Midbrain (tissue), 1 donor: ENCODE measurements around the gene WDPCP.
"Not testable (repeated sequence)": the region's sequence is repeated elsewhere in the genome, so short reads cannot be mapped to it uniquely, and the experiment has no call there.

Source experiments
- DNase-seq: peaks from one replicate; lab custom pipeline; 2025; lab: John Stamatoyannopoulos, UW

The WDPCP gene

DNA sequence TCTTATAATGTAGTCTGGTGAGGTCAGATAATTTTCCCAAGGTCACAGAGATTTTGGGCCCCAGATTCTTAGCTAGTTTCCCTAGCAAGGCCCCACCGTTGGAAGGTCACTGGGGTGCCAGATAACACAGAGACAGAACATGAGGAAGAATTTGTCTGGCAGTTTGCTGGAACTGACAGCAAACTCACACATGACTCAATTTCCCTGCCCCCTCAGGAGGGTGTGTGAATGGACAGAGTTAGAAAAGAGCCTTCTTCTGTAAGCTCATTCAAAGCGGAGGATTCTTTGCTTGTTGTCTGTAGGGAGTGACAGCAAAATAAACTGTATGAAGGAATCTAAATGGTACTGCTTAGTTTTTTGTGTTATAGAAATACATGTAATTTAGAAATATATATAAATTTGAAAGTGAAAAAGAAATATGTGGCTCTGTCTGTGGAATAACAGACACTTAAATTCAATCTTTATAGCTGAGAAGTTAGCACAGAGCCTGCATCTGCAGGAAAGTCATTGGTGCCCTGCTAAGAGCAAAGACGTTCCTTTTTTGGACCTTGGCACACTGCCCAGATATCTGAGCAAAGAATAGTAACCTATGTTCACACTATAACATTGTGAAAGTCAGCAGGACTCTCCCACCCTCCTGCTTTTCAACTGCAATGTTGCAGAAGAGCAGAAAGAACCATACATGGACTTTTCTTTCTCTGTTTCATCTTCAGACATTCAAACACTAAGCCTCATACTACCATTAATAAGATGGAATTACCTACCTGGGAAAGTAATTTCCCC is 2.5 kb upstream of the WDPCP start:
- no peak for DNase-seq

DNA sequence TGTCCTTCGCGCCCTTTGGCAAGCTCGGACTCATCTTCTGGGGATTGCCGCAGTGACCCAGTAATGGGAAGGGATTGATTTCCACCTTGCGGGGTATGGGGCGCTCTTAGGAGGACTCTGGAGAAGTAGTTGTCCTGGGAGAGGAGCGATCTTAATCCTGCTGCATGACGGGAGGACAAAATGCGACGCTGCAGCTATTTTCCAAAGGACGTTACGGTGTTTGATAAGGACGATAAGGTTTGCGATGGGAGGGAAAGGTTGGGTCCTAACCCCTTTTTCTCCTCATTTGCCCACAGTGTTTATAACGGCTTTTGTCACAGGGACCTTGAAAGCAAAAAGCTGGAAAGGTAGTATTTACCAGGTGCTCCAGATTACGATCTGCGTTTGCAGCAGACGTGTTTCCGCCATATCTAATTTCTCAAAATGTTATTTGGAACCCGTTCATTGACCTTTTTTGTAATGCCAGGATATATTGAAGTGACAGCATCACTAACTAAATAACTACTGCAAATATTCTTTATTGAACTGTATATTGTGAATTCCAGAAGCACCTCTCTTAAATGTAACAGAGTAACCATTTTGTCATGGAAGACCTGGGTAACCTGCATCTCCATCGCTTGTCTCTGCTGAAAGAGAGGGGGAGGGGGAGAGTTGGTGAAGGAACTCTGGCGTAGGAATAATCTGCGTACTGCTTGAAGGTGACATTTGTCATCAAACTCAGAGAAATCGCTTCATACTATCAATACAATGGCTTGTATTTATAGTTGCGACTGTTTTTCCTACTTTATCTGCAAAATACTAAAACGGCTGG is 1.1 kb upstream of the WDPCP start:
- no peak for DNase-seq

DNA sequence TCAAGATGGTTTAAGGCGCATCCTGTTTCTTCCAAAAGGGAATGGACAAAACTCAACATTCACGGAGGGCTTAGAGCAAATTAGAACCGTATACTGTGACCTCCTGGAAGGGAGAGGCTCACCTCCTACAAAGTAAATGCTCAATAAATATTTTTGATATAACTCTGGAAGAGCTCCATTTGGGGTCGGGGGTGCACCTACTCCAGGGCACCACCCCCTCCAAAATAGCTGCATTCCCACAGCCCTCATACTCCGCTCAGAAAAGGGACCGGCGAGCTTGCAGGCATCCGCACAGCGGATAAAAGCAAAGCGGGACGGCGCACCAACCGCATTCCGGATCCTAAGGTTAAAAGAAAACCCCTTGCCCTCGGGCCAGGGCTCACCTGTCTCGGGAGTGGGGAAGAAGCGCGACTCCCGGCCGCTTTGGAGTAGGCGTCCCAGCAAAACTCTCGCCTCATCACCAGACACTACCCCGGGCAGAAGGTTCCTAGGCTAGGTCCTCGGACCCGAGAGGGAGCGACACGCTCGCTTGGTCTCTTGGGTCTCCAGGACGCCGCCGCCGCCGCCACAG is 378 bp downstream of the WDPCP start:
- no peak for DNase-seq

DNA sequence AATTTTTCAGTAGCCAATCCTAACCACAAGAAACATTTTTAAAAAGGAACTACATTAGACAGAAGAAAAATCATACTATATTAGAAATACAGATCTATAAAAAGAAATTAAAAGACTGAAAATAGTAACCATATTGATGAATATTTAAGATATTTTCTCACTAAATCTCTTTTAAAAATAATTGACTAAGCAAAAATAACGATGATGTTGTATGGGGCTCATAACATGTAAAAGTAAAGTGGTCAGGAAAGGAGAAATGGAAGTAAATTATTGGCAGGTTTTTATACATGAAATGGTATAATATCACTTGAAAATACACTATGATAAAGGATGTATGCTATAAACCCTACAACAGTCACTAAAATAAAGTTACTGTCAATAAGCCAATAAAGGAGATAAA is 5.4 kb downstream of the WDPCP start:
- DNase-seq: no peak

DNA sequence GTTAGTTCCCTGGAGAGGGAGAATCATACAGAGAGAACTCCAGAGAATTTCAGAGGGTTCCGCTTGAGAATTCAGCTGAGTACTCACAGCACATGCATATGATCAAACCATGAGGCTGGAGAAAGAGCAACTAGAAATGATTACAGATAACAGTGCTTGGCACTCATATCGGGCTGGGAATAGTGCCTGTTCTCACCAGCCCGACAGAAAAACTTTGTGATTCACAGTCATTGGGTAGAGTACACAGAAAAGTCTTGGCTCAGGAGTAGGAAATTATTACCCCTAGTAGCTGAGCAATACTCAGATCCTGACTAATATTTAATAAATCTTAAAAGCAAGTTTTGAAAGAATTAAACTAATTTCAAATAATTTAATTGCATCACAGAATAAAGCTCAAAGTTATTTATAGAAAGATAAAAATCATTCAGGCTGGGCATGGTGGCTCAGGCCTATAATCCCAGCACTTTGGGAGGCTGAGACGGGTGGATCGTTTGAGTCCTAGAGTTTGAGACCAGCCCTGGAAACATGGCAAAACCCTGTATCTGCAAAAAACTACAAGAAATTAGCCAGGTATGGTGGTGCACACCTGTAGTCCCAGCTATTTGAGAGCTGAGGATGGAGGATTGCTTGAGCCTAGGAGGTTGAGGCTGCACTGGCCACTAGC is 6.8 kb downstream of the WDPCP start:
- peak; percentile 28 for DNase-seq

DNA sequence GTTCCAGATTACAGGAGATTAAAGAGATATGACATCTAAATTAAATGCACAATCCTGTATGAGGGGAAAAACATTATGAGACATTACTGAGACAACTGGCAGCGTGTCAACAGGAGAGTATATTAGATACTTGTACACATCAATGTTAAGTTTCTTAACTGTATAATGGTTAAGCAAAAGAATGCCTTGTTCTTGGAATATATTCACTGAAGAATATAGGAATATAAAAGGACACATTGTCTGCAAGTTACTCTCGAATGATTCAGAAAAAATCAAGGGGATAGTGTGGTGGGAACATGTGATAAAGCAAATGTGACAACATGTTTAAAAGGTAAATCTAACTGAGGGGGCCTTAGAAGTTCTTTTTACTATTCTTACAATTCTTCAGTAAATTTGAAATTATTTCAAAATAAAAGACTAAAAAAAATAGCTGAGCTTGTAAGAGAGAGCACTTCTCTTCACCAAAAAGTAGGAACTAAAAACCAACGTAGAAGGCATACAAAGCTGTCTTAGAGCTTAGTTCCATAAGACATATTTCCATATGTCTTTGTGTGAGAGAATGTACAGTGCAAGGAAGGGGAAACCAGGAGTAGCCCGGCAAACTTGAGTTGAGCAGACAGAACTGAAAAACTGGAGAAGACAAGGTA is 7.5 kb downstream of the WDPCP start:
- no peak for DNase-seq

DNA sequence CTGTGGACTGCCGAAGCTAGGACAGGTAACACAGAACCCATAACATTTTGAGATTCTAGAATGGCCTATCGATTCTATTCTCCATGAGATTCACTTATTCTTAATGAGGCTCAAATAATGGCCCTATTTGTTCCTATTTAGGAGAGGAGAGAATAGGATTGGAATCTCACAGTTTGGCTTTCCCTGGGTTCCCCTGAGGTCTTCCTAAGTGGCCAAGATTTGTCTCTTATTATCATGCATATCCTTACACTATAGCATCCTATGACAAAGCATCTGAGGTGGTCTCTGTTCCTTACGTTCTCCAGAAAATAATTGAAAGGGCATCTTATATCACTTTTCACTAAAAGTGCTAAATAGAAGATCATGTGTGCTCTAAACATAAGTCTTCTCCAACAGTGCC is 9.5 kb downstream of the WDPCP start:
- DNase-seq: no peak

DNA sequence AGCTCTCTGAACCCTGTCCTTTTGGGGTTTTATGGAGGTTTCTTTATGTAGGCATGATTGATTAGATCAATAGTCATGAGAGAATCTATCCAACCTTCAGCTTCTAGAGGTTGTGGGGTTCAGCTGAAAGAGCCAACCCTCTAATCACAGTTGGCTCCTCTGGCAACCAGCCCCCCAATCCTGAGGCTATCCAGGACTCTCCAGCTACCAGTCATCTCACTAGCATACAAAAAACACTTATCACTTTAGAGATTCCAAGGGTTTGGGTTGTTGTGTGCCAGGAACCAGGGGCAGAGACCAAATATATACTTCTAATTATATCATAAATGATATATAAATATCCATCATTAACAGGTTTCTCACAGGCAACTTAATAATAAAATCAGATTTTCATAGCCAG is 11.7 kb downstream of the WDPCP start:
- DNase-seq: no peak

DNA sequence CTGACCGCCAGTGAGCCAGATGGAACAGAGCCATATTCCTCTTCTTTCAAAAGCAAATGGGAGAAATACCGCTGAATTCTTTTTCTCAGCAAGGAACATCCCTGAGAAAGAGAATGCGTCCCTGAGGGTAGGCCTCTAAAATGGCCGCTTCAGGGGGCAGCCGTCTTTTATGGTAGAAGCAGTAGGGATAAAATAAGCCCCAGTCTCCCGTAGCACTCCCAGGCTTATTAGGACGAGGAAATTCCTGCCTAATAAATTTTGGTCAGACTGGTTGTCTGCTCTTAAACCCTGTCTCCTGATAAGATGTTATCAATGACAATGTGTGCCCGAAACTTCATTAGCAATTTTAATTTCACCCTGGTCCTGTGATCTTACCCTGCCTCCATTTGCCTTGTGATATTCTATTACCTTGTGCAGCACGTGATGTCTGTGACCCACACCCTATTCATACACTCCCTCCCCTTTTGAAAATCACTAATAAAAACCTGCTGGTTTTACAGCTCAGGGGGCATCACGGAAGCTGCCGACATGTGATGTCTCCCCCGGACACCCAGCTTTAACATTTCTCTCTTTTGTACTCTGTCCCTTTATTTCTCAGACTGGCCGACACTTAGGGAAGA is 14.4 kb downstream of the WDPCP start:
- DNase-seq: not testable (repeated sequence)

DNA sequence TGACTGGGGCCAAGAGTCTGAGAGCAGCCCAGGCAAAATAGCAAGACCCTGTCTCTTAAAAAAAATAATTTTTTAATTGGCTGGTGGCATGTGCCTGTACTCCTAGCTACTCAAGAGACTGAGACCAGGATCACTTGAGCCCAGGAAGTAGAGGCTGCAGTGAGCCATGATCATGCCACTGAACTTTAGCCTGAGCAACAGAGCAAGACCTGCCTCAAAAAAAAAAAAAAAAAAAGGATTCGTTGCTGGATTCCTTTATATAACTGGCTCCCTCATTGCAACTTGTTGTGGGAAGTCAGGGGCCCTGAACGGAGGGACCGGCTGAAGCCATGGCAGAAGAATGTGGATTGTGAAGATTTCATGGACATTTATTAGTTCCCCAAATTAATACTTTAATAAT is 15.3 kb downstream of the WDPCP start:
- not testable (repeated sequence) for DNase-seq

DNA sequence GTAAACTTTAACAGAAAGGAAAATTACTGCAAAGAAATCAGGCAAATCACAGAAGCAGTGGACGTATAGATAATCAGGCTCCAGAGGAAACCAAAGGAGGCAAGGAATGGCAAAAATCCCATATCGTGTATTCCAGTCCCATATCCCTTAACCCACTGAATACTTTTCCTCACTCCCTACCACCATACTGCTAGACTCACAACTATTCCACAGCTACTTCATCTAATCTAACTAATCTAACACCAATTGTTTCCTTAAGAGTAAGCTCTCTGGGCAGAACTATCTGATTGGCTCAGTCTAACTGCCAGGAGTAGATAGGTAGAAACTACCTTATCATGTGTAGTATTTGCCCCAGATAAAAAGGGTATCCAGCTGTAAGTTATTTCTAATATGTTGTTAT is 16.3 kb downstream of the WDPCP start:
- no peak for DNase-seq

DNA sequence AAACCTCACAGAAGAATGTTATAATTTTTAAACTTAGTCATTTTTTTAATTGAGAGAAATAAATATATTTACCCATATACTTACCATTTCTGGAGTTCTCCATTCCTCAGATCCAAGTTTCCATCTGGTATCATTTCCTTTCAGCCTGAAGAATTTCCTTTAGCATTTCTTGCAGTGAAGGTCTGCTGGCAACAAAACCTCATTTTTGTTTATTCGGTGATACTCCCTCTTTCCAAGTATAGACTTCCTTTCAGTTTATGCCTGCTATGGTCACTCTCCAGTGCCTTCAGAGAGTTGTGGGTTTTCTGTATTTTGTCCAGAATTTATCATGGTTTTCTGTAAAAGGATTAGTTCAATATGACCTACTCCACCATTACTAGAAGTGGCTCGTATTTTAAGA is 17.0 kb downstream of the WDPCP start:
- no peak for DNase-seq

DNA sequence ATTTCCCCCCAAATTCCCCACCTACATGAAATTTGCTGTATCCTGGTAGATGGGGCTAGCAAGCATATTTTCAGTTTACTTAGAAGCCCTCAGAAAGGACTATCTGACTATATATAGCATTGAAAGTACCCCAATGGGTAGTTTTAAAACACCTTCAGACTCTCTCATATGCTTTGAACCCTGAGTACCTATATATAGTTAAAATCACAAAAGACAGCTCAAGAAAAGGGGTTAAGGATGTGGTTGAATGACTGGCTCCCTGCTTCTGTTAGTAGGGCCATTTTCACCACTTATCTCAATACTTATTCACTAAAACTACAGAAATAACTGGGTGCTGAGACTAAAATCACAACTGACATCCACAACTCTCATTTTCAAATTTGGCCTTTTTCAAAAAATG is 18.5 kb downstream of the WDPCP start:
- no peak for DNase-seq

DNA sequence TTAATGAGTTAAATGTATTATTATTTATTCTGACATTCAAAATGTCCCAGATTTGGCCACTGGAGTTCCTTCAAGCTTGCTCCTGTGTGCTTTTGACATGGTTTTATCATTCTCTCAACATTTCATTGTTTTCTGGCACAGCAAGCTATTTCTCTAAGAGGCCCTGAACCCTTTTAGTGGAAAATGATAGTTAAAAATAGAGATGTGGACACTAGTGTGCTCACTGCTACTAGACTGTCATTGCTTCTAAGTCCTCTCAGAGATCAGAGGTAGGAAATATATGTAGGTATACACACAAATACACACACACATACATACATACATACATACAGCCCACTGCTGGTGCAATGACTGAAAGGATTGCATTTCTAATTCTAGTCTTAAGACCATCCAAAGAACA is 25.5 kb downstream of the WDPCP start:
- no peak for DNase-seq

DNA sequence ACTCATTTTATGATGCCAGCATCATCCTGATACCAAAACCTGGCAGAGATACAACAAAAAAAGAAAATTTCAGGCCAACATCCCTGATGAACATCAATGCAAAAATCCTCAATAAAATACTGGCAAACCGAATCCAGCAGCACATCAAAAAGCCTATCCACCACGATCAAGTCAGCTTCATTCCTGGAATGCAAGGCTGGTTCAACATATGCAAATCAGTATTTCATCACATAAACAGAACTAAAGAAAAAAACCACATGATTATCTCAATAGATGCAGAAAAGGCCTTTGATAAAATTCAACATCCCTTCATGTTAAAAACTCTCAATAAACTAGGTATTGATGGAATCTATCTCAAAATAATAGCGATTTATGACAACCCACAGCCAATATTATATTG is 29.4 kb downstream of the WDPCP start:
- DNase-seq: not testable (repeated sequence)

DNA sequence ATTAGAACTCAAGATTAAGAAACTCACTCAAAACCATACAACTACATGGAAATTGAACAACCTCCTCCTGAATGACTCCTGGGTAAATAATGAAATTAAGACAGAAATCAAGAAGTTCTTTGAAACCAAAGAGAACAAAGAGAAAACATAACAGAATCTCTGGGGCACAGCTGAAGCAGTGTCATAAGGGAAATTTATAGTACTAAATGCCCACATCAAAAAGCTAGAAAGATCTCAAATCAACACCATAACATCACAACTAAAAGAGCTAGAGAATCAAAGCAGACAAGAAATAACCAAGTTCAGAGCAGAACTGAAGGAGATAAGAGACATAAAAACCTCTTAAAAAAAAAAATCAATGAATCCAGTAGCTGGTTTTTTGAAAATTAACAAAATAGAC is 30.5 kb downstream of the WDPCP start:
- not testable (repeated sequence) for DNase-seq

DNA sequence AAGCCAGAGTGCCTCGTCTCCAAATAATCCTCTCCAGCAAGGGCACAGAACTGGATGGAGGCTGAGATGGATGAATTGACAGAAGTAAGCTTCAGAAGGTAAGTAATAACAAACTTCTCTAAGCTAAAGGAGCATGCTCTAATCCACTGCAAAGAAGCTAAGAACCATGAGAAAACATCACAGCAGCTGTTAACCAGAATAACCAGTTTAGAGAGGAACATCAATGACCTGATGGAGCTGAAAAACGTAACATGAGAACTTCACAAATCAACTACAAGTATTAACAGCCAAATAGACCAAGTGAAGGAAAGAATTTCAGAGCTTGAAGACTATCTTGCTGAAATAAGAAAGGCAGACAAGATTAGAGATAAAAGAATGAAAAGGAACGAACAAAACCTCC is 32.3 kb downstream of the WDPCP start:
- no peak for DNase-seq

DNA sequence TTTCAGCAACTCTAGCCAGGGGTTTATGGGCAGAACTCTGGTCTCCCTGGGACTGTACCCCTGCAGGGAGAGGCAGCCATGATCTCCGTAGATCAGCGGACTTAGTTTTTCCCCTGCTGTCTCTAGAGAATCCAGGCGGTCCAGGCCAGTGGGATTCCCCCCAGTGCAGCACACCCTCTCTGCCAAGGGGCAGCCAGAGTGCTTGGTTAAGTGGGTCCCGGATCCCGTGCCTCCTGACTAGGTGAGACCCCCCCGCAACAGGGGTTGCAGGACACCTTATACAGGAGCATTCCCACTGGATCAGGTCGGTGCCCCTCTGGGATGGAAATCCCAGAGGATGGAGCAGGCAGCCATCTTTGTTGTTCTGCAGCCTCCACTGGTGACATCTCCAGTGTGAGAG is 33.0 kb downstream of the WDPCP start:
- no peak for DNase-seq

DNA sequence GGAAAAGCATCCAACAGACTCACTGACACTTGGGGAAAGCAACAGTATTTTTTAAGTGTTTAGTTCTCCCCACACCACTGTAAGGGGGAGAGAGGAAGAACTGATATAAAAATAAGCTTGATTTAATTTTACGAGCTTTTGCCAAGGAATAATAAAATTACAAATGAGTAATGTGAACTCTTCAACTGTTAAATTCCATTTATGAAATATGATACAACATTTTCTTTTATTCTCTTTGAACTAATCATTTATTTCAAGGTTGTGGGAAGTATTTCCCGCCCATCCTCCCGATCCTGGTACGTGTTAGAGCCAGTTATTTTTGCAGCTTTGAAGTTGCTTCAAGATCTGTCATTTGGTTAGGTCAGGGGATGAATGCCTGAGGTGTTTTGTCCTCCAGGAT is 35.2 kb downstream of the WDPCP start:
- DNase-seq: no peak

DNA sequence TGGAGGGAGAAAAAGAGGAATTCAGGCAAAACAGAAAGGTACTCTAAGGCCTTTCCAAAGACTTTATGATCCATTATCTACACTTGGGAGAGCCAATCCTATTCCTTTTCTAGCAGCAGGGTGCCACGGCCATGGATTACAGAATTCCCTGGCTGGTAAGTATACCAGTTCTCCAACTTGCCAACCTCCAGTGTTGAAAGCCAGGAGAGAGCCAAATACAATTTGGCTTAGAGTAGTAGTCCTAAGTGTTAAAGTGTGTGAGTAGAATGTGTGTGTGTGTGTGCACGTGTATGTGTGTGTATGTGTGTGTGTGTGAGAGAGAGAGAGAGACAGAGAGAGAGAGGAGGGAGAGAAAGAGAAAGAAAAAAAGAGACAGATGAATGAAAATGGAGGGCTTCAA is 43.3 kb downstream of the WDPCP start:
- no peak for DNase-seq

DNA sequence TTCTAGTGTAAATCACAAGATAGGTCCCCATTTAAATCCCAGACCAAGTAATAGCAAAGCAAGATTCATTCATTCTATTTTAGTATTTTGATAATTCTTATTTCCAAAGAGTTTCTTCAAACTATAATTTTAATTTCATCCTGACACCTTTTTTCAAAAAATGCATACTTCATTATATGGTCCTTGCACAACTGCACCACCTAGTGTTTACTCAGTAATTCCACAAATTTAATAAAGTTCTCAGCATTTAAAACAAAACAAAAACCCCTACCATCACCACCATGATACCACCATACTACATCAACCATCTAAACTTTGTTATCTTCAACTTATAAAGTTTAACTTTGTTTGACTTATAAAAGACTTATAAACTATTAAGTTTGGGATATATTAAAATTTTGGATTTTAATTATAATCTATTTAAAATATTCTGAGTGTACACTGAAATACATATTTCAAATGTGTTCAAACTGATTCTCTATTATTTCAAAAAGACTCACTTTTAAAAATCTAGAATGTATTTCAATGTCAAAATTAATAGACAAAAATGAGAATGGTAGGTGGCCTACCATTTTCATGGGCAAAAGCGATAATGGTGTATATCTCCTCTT is 44.2 kb downstream of the WDPCP start:
- DNase-seq: peak; percentile 1
